ENCODE measurements around the gene WNT7A.

DNA sequence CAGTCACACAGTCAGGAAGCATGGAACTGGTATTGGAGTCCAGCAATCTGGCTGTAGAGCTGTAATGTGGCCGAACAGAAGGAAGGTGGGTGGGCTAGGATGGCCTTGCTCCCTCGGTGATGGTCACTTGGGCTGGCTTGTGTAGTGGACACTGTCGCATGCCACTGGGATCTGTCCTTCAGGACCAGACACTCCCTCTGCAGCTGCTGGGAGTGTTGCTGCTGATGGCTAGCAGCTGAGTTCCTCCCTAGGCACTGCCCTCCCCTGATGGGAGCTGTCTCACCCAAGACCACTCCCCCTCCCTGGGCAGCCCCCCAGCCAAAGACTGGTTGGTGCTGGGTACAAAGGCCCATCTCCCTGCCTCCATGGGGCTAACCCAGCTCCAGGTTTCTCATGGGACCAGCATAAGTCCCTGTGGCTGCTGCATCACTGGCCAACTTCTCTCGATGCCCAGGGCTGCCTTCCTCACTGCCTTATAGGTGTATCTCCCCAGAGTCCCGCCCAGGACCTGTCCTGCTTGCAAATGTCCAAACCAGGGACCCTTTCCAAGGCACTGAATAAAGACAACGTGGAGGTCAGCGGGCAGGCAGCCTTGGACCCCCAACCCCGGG is 48.4 kb downstream of the WNT7A start:
- TF ChIP-seq CTCF (IDR thresholded peaks at IDR 0.05; ENCODE audit: low read length) (no peak), EZH2 (IDR thresholded peaks at IDR 0.05; ENCODE audit: borderline replicate concordance, low read length) (no peak)

All from OCI-LY1 (cell line).